Liver (tissue), 9 donors: ENCODE data around the gene ZNF8. TPM values are rescaled to one million over a fixed set of nuclear protein-coding genes. Genes with fewer than 3 reads are reported as not detected.

Experiments
- DNase-seq: peaks from one replicate; pipeline ENCODE4 v3.0.0-alpha.2; 2017; ENCODE audit warnings: low spot score
- H3K27ac ChIP-seq, 2 donors: one replicate each; pipeline ENCODE4 v1.7.0; 2013; ENCODE audit warnings: inconsistent platforms in 2 of 2, low read length in 2 of 2, control low read depth in 1 of 2, low read depth in 1 of 2, mild to moderate bottlenecking in 1 of 2
- H3K27me3 ChIP-seq, 4 donors: one replicate each; pipeline versions ENCODE4 v1.6.1 to v1.7.0; 2013; ENCODE audit warnings: low read length in 3 of 4, inconsistent platforms in 1 of 4, mild to moderate bottlenecking in 1 of 4, moderate library complexity in 1 of 4; ENCODE audit not compliant: control insufficient read depth in 4 of 4, insufficient read depth in 4 of 4
- H3K36me3 ChIP-seq, 4 donors: one replicate each; pipeline versions ENCODE4 v1.6.1 to v1.7.0; 2013; ENCODE audit warnings: low read length in 3 of 4, mild to moderate bottlenecking in 3 of 4, low read depth in 1 of 4, moderate library complexity in 1 of 4; ENCODE audit not compliant: control insufficient read depth in 4 of 4, insufficient read depth in 3 of 4
- H3K4me1 ChIP-seq, 4 donors: one replicate each; pipeline versions ENCODE4 v1.6.1 to v1.7.0; 2013; ENCODE audit warnings: low read length in 3 of 4, mild to moderate bottlenecking in 3 of 4, moderate library complexity in 1 of 4; ENCODE audit not compliant: control insufficient read depth in 4 of 4, insufficient read depth in 4 of 4
- H3K4me3 ChIP-seq, 3 donors: one replicate each; pipeline versions ENCODE4 v1.6.1 to v1.7.0; 2013; ENCODE audit warnings: low read length in 3 of 3, control low read depth in 1 of 3, low read depth in 1 of 3, mild to moderate bottlenecking in 1 of 3
- H3K9ac ChIP-seq, 2 donors: one replicate each; pipeline ENCODE4 v1.7.0; 2013; ENCODE audit warnings: low read length in 2 of 2, mild to moderate bottlenecking in 2 of 2, moderate library complexity in 2 of 2, control low read depth in 1 of 2, low read depth in 1 of 2
- H3K9me3 ChIP-seq, 4 donors: one replicate each; pipeline versions ENCODE4 v1.6.1 to v1.7.0; 2013; ENCODE audit warnings: low read length in 3 of 4; ENCODE audit not compliant: control insufficient read depth in 4 of 4
- EGR1 ChIP-seq, 2 donors: IDR thresholded peaks; 2 replicates each; pipeline ENCODE4 v1.6.1; 2016 to 2018; ENCODE audit warnings: antibody characterized with exemption in 2 of 2, low read depth in 2 of 2
- FOXA1 ChIP-seq: IDR thresholded peaks from 2 replicates; pipeline ENCODE4 v1.6.1; 2016; ENCODE audit warnings: antibody characterized with exemption
- FOXA2 ChIP-seq: IDR thresholded peaks from 2 replicates; pipeline ENCODE4 v1.6.1; 2016; ENCODE audit warnings: antibody characterized with exemption
- GABPA ChIP-seq, 2 donors: IDR thresholded peaks in 1 of 2; conservative IDR thresholded peaks in 1 of 2; 2 replicates each; pipeline ENCODE4 v1.6.1; 2016; ENCODE audit warnings: antibody characterized with exemption in 2 of 2, mild to moderate bottlenecking in 1 of 2, moderate library complexity in 1 of 2
- HNF4A ChIP-seq, 2 donors: conservative IDR thresholded peaks; 2 replicates each; pipeline ENCODE4 v1.6.1; 2016; ENCODE audit warnings: antibody characterized with exemption in 2 of 2, mild to moderate bottlenecking in 2 of 2
- HNF4G ChIP-seq: IDR thresholded peaks from 2 replicates; pipeline ENCODE4 v1.6.1; 2016; ENCODE audit warnings: antibody characterized with exemption
- NR2F2 ChIP-seq: IDR thresholded peaks from 2 replicates; pipeline ENCODE4 v1.6.1; 2016; ENCODE audit warnings: antibody characterized with exemption
- RAD21 ChIP-seq, 2 donors: IDR thresholded peaks; 2 replicates each; pipeline ENCODE4 v1.6.1; 2016; ENCODE audit warnings: antibody characterized with exemption in 2 of 2, mild to moderate bottlenecking in 2 of 2
- RXRA ChIP-seq, 2 donors: IDR thresholded peaks; 2 replicates each; pipeline ENCODE4 v1.6.1; 2017 to 2018; ENCODE audit warnings: antibody characterized with exemption in 2 of 2, mild to moderate bottlenecking in 1 of 2
- SP1 ChIP-seq: IDR thresholded peaks from 2 replicates; pipeline ENCODE4 v1.6.1; 2018; ENCODE audit warnings: antibody characterized with exemption, mild to moderate bottlenecking
- TAF1 ChIP-seq: conservative IDR thresholded peaks from 2 replicates; pipeline ENCODE4 v1.6.1; 2016; ENCODE audit warnings: antibody characterized with exemption, mild to moderate bottlenecking
- YY1 ChIP-seq: IDR thresholded peaks from 2 replicates; pipeline ENCODE4 v1.6.1; 2016; ENCODE audit warnings: antibody characterized with exemption, mild to moderate bottlenecking
- WGBS: extraction: QIAGEN DNeasy Blood & Tissue Kit; methylation state at CpG from one replicate; pipeline ENCODE4 v1.1.7; 2013; 5-methylcytosine and 5-hydroxymethylcytosine counted together
- polyA plus RNA-seq, 2 donors: library from polyadenylated mRNA; stranded (reverse) in 1 of 2; unstranded in 1 of 2; fragments of 200-250 nt in 1 of 2; fragments of >200 nt in 1 of 2; fragmentation: Nextera tagmentation in 1 of 2; extraction: Ambion mirVana in 1 of 2; gene quantifications; one replicate each; pipeline versions ENCODE4 v1.2.1 to v1.2.3, GENCODE V29; 2013 to 2015
- total RNA-seq, 2 donors: library from RNA; depleted of rRNA; stranded (reverse); fragments of >200 nt; gene quantifications; one replicate each; pipeline ENCODE4 v1.2.3, GENCODE V29; 2014
- TF ChIP-seq, protein P1 (sequence below): IDR thresholded peaks from 2 replicates; pipeline ENCODE4 v1.6.1; 2016; ENCODE audit warnings: antibody characterized with exemption
- TF ChIP-seq, protein P2 (sequence below): IDR thresholded peaks from 2 replicates; pipeline ENCODE4 v1.6.1; 2016; ENCODE audit warnings: antibody characterized with exemption, mild to moderate bottlenecking
- TF ChIP-seq, protein P3 (sequence below): IDR thresholded peaks from 2 replicates; pipeline ENCODE4 v1.6.1; 2016; ENCODE audit warnings: antibody characterized with exemption
- TF ChIP-seq, protein P4 (sequence below): IDR thresholded peaks from 2 replicates; pipeline ENCODE4 v1.6.1; 2016; ENCODE audit warnings: antibody characterized with exemption
- TF ChIP-seq, protein P5 (sequence below): fragments of 150-350 bp; IDR thresholded peaks from 2 replicates; pipeline ENCODE4 v1.5.1; 2017; ENCODE audit warnings: improper control_type of control experiment, low read depth, low read length; ENCODE audit not compliant: missing input control
- donor health status: healthy.
- donor health status: healthy.
- donor health status: healthy.
- donor health status: healthy.
- donor health status: healthy.

Gene ZNF8
- total and polyA plus RNA-seq, 4 donors: 0.37 to 4.6 (median 1.6) TPM

DNA sequence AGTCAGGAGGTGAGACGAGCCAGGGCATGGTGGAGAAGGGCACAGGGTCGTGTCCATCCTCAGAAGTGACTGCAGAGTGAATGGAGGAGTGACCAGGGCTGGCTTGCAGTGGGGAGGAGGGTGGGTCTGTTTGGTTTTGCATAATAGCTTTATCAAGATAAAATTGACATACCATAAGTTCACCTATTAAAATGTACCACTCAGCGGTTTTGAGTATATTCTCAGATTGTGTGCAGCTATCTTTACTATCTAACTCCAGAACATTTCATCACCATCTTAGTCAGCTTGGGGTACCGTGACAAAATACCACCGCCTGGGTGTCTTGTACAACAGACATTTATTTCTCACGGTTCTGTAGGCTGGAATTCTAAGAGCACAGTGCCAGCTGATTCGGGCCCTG, 13.2 kb downstream of the ZNF8 start:
- 98% methylated on average over 7 of the region's 7 CpGs for WGBS
- Histone ChIP-seq H3K36me3 (peaks cover 16 to 71% (median 48%) of the 10 kb centered on the region in 4 donors), H3K9me3 (peaks cover 45 to 77% (median 52%) of the 10 kb centered on the region in 4 donors), H3K4me3 (peak overlapping the region in 2 of 3 donors; percentile 15 to 32), H3K27ac (no peak overlapping the region), H3K9ac (no peak overlapping the region), H3K27me3 (no peaks in the 10 kb centered on the region), H3K4me1 (no peaks in the 10 kb centered on the region)
- no peak for DNase-seq
- TF ChIP-seq FOXA2 (no peak), NR2F2 (no peak), FOXA1 (no peak), HNF4A (conservative IDR thresholded peaks at IDR 0.05) (no peak), HNF4G (no peak), GABPA (IDR thresholded peaks at IDR 0.05 in 1 of 2, conservative IDR thresholded peaks at IDR 0.05 in 1 of 2) (no peak), EGR1 (IDR thresholded peaks at IDR 0.05; ENCODE audit: low read depth in 2 of 2) (no peak), TAF1 (no peak), SP1 (no peak), YY1 (no peak), RXRA (IDR thresholded peaks at IDR 0.05) (no peak), RAD21 (IDR thresholded peaks at IDR 0.05) (no peak)
- TF ChIP-seq, protein P1, sequence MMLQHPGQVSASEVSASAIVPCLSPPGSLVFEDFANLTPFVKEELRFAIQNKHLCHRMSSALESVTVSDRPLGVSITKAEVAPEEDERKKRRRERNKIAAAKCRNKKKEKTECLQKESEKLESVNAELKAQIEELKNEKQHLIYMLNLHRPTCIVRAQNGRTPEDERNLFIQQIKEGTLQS: no peak
- TF ChIP-seq, protein P2, sequence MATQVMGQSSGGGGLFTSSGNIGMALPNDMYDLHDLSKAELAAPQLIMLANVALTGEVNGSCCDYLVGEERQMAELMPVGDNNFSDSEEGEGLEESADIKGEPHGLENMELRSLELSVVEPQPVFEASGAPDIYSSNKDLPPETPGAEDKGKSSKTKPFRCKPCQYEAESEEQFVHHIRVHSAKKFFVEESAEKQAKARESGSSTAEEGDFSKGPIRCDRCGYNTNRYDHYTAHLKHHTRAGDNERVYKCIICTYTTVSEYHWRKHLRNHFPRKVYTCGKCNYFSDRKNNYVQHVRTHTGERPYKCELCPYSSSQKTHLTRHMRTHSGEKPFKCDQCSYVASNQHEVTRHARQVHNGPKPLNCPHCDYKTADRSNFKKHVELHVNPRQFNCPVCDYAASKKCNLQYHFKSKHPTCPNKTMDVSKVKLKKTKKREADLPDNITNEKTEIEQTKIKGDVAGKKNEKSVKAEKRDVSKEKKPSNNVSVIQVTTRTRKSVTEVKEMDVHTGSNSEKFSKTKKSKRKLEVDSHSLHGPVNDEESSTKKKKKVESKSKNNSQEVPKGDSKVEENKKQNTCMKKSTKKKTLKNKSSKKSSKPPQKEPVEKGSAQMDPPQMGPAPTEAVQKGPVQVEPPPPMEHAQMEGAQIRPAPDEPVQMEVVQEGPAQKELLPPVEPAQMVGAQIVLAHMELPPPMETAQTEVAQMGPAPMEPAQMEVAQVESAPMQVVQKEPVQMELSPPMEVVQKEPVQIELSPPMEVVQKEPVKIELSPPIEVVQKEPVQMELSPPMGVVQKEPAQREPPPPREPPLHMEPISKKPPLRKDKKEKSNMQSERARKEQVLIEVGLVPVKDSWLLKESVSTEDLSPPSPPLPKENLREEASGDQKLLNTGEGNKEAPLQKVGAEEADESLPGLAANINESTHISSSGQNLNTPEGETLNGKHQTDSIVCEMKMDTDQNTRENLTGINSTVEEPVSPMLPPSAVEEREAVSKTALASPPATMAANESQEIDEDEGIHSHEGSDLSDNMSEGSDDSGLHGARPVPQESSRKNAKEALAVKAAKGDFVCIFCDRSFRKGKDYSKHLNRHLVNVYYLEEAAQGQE: no peak
- TF ChIP-seq, protein P3, sequence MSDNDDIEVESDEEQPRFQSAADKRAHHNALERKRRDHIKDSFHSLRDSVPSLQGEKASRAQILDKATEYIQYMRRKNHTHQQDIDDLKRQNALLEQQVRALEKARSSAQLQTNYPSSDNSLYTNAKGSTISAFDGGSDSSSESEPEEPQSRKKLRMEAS: no peak
- TF ChIP-seq, protein P4, sequence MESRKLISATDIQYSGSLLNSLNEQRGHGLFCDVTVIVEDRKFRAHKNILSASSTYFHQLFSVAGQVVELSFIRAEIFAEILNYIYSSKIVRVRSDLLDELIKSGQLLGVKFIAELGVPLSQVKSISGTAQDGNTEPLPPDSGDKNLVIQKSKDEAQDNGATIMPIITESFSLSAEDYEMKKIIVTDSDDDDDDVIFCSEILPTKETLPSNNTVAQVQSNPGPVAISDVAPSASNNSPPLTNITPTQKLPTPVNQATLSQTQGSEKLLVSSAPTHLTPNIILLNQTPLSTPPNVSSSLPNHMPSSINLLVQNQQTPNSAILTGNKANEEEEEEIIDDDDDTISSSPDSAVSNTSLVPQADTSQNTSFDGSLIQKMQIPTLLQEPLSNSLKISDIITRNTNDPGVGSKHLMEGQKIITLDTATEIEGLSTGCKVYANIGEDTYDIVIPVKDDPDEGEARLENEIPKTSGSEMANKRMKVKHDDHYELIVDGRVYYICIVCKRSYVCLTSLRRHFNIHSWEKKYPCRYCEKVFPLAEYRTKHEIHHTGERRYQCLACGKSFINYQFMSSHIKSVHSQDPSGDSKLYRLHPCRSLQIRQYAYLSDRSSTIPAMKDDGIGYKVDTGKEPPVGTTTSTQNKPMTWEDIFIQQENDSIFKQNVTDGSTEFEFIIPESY: no peak

DNA sequence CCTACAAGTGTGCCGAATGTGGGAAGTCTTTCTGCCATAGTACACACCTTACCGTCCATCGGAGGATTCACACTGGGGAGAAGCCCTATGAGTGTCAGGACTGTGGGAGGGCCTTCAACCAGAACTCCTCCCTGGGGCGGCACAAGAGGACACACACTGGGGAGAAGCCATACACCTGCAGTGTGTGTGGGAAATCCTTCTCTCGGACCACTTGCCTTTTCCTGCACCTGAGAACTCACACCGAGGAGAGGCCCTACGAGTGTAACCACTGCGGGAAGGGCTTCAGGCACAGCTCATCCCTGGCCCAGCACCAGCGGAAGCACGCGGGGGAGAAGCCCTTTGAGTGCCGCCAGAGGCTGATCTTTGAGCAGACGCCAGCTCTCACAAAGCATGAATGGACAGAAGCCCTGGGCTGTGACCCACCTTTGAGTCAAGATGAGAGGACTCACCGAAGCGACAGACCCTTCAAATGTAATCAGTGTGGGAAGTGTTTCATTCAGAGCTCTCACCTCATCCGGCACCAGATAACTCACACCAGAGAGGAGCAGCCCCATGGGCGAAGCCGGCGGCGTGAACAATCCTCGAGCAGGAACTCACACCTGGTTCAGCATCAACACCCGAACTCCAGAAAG, 16.1 kb downstream of the ZNF8 start:
- H3K9me3 ChIP-seq: peaks cover 41 to 64% (median 47%) of the 10 kb centered on the region in 4 donors
- no peak overlapping the region for H3K9ac ChIP-seq
- H3K27ac ChIP-seq: no peak overlapping the region
- peak overlapping the region in 2 of 3 donors; percentile 38 to 55 for H3K4me3 ChIP-seq
- no peaks in the 10 kb centered on the region for H3K4me1 ChIP-seq
- TF ChIP-seq FOXA1 (no peak), RXRA (IDR thresholded peaks at IDR 0.05) (no peak), RAD21 (IDR thresholded peaks at IDR 0.05) (no peak), HNF4G (no peak)
- TF ChIP-seq, protein P5, sequence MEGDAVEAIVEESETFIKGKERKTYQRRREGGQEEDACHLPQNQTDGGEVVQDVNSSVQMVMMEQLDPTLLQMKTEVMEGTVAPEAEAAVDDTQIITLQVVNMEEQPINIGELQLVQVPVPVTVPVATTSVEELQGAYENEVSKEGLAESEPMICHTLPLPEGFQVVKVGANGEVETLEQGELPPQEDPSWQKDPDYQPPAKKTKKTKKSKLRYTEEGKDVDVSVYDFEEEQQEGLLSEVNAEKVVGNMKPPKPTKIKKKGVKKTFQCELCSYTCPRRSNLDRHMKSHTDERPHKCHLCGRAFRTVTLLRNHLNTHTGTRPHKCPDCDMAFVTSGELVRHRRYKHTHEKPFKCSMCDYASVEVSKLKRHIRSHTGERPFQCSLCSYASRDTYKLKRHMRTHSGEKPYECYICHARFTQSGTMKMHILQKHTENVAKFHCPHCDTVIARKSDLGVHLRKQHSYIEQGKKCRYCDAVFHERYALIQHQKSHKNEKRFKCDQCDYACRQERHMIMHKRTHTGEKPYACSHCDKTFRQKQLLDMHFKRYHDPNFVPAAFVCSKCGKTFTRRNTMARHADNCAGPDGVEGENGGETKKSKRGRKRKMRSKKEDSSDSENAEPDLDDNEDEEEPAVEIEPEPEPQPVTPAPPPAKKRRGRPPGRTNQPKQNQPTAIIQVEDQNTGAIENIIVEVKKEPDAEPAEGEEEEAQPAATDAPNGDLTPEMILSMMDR: no peak
- peaks cover 10 to 55% (median 36%) of the 10 kb centered on the region in 4 donors for H3K36me3 ChIP-seq
- no peaks in the 10 kb centered on the region for H3K27me3 ChIP-seq
- 98% methylated on average over 22 of the region's 22 CpGs for WGBS
- no peak for DNase-seq
